Measurements from ENCODE around the gene SIL1.
"Not testable (repeated sequence)": the region's sequence is repeated elsewhere in the genome, so short reads cannot be mapped to it uniquely, and the experiment has no call there.

The SIL1 gene

GRCh38 chr5:139022528-139022927 lies 175.6 kb downstream of the SIL1 start:
- Histone ChIP-seq H3K9me3 (ENCODE audit: control insufficient read depth in 2 of 2, low read length in 2 of 2) (no peaks in the 10 kb centered on the region), H3K36me3 (ENCODE audit: control insufficient read depth in 2 of 2, insufficient read depth in 2 of 2, low read length in 2 of 2) (peaks cover 16 to 35% of the 10 kb centered on the region in 2 donors), H3K4me1 (ENCODE audit: control insufficient read depth, insufficient read depth, low read length) (no peaks in the 10 kb centered on the region), H3K4me3 (ENCODE audit: low read length in 2 of 2) (no peak overlapping the region), H3K27ac (ENCODE audit: low read length) (no peak overlapping the region), H3K9ac (ENCODE audit: low read length in 2 of 2) (no peak overlapping the region), H3K27me3 (ENCODE audit: control insufficient read depth in 1 of 2, insufficient read depth in 2 of 2, low read length in 2 of 2) (no peaks in the 10 kb centered on the region)

GRCh38 chr5:139021346-139021745 lies 176.8 kb downstream of the SIL1 start:
- peaks cover 16 to 35% of the 10 kb centered on the region in 2 donors for H3K36me3 ChIP-seq (ENCODE audit: control insufficient read depth in 2 of 2, insufficient read depth in 2 of 2, low read length in 2 of 2)
- H3K4me3 ChIP-seq (ENCODE audit: low read length in 2 of 2), result no peak overlapping the region
- H3K27me3 ChIP-seq (ENCODE audit: control insufficient read depth in 1 of 2, insufficient read depth in 2 of 2, low read length in 2 of 2), result no peaks in the 10 kb centered on the region
- H3K9ac ChIP-seq (ENCODE audit: low read length in 2 of 2), result no peak overlapping the region
- H3K4me1 ChIP-seq (ENCODE audit: control insufficient read depth, insufficient read depth, low read length), result no peaks in the 10 kb centered on the region
- H3K9me3 ChIP-seq (ENCODE audit: control insufficient read depth in 2 of 2, low read length in 2 of 2), result no peaks in the 10 kb centered on the region
- H3K27ac ChIP-seq (ENCODE audit: low read length), result no peak overlapping the region

- no peak overlapping the region for H3K9ac ChIP-seq (ENCODE audit: low read length in 2 of 2)
- H3K36me3 ChIP-seq (ENCODE audit: control insufficient read depth in 2 of 2, insufficient read depth in 2 of 2, low read length in 2 of 2), result peaks cover 16 to 29% of the 10 kb centered on the region in 2 donors
- no peaks in the 10 kb centered on the region for H3K4me1 ChIP-seq (ENCODE audit: control insufficient read depth, insufficient read depth, low read length)
- no peak overlapping the region for H3K27ac ChIP-seq (ENCODE audit: low read length)
- H3K9me3 ChIP-seq (ENCODE audit: control insufficient read depth in 2 of 2, low read length in 2 of 2), result no peaks in the 10 kb centered on the region
- H3K27me3 ChIP-seq (ENCODE audit: control insufficient read depth in 1 of 2, insufficient read depth in 2 of 2, low read length in 2 of 2), result no peaks in the 10 kb centered on the region
- no peak overlapping the region for H3K4me3 ChIP-seq (ENCODE audit: low read length in 2 of 2)
These were observed 178.3 kb downstream of the SIL1 start for GRCh38 chr5:139019880-139020279.

- H3K4me1 ChIP-seq (ENCODE audit: control insufficient read depth, insufficient read depth, low read length), result no peaks in the 10 kb centered on the region
- H3K36me3 ChIP-seq (ENCODE audit: control insufficient read depth in 2 of 2, insufficient read depth in 2 of 2, low read length in 2 of 2), result peaks cover 16 to 27% of the 10 kb centered on the region in 2 donors
- H3K27me3 ChIP-seq (ENCODE audit: control insufficient read depth in 1 of 2, insufficient read depth in 2 of 2, low read length in 2 of 2), result no peaks in the 10 kb centered on the region
- H3K9me3 ChIP-seq (ENCODE audit: control insufficient read depth in 2 of 2, low read length in 2 of 2), result no peaks in the 10 kb centered on the region
- no peak overlapping the region for H3K27ac ChIP-seq (ENCODE audit: low read length)
- H3K9ac ChIP-seq (ENCODE audit: low read length in 2 of 2), result no peak overlapping the region
- H3K4me3 ChIP-seq (ENCODE audit: low read length in 2 of 2), result no peak overlapping the region
These were observed 179.0 kb downstream of the SIL1 start for GRCh38 chr5:139019211-139019610.

GRCh38 chr5:139017624-139018023 lies 180.5 kb downstream of the SIL1 start:
- H3K4me1 ChIP-seq (ENCODE audit: control insufficient read depth, insufficient read depth, low read length), result no peaks in the 10 kb centered on the region
- no peaks in the 10 kb centered on the region for H3K9me3 ChIP-seq (ENCODE audit: control insufficient read depth in 2 of 2, low read length in 2 of 2)
- no peak overlapping the region for H3K9ac ChIP-seq (ENCODE audit: low read length in 2 of 2)
- H3K27me3 ChIP-seq (ENCODE audit: control insufficient read depth in 1 of 2, insufficient read depth in 2 of 2, low read length in 2 of 2), result no peaks in the 10 kb centered on the region
- H3K36me3 ChIP-seq (ENCODE audit: control insufficient read depth in 2 of 2, insufficient read depth in 2 of 2, low read length in 2 of 2), result peaks cover 15 to 20% of the 10 kb centered on the region in 2 donors
- no peak overlapping the region for H3K4me3 ChIP-seq (ENCODE audit: low read length in 2 of 2)
- H3K27ac ChIP-seq (ENCODE audit: low read length), result no peak overlapping the region

- H3K4me3 ChIP-seq (ENCODE audit: low read length in 2 of 2), result no peak overlapping the region
- peaks cover 15 to 20% of the 10 kb centered on the region in 2 donors for H3K36me3 ChIP-seq (ENCODE audit: control insufficient read depth in 2 of 2, insufficient read depth in 2 of 2, low read length in 2 of 2)
- no peaks in the 10 kb centered on the region for H3K9me3 ChIP-seq (ENCODE audit: control insufficient read depth in 2 of 2, low read length in 2 of 2)
- H3K27ac ChIP-seq (ENCODE audit: low read length), result no peak overlapping the region
- H3K9ac ChIP-seq (ENCODE audit: low read length in 2 of 2), result no peak overlapping the region
- H3K27me3 ChIP-seq (ENCODE audit: control insufficient read depth in 1 of 2, insufficient read depth in 2 of 2, low read length in 2 of 2), result no peaks in the 10 kb centered on the region
- H3K4me1 ChIP-seq (ENCODE audit: control insufficient read depth, insufficient read depth, low read length), result no peaks in the 10 kb centered on the region
These were observed 182.0 kb downstream of the SIL1 start for GRCh38 chr5:139016186-139016585.

GRCh38 chr5:139014726-139015125 lies 183.4 kb downstream of the SIL1 start:
- Histone ChIP-seq H3K36me3 (ENCODE audit: control insufficient read depth in 2 of 2, insufficient read depth in 2 of 2, low read length in 2 of 2) (peaks cover 8 to 12% of the 10 kb centered on the region in 2 donors), H3K9ac (ENCODE audit: low read length in 2 of 2) (no peak overlapping the region), H3K9me3 (ENCODE audit: control insufficient read depth in 2 of 2, low read length in 2 of 2) (no peaks in the 10 kb centered on the region), H3K4me3 (ENCODE audit: low read length in 2 of 2) (no peak overlapping the region), H3K27me3 (ENCODE audit: control insufficient read depth in 1 of 2, insufficient read depth in 2 of 2, low read length in 2 of 2) (no peaks in the 10 kb centered on the region), H3K27ac (ENCODE audit: low read length) (no peak overlapping the region), H3K4me1 (ENCODE audit: control insufficient read depth, insufficient read depth, low read length) (no peaks in the 10 kb centered on the region)

- H3K9me3 ChIP-seq (ENCODE audit: control insufficient read depth in 2 of 2, low read length in 2 of 2), result no peaks in the 10 kb centered on the region
- no peak overlapping the region for H3K4me3 ChIP-seq (ENCODE audit: low read length in 2 of 2)
- no peak overlapping the region for H3K9ac ChIP-seq (ENCODE audit: low read length in 2 of 2)
- H3K27me3 ChIP-seq (ENCODE audit: control insufficient read depth in 1 of 2, insufficient read depth in 2 of 2, low read length in 2 of 2), result no peaks in the 10 kb centered on the region
- H3K36me3 ChIP-seq (ENCODE audit: control insufficient read depth in 2 of 2, insufficient read depth in 2 of 2, low read length in 2 of 2), result peaks cover 0 to 2% of the 10 kb centered on the region in 2 donors
- no peaks in the 10 kb centered on the region for H3K4me1 ChIP-seq (ENCODE audit: control insufficient read depth, insufficient read depth, low read length)
- H3K27ac ChIP-seq (ENCODE audit: low read length), result no peak overlapping the region
These were observed 186.0 kb downstream of the SIL1 start for GRCh38 chr5:139012176-139012575.

GRCh38 chr5:139011156-139011555 lies 187.0 kb downstream of the SIL1 start:
- peak overlapping the region in 1 of 2 donors; percentile 15 for H3K4me3 ChIP-seq (ENCODE audit: low read length in 2 of 2)
- H3K9me3 ChIP-seq (ENCODE audit: control insufficient read depth in 2 of 2, low read length in 2 of 2); H3K36me3 ChIP-seq (ENCODE audit: control insufficient read depth in 2 of 2, insufficient read depth in 2 of 2, low read length in 2 of 2); H3K9ac ChIP-seq (ENCODE audit: low read length in 2 of 2); H3K27me3 ChIP-seq (ENCODE audit: control insufficient read depth in 1 of 2, insufficient read depth in 2 of 2, low read length in 2 of 2); H3K27ac ChIP-seq (ENCODE audit: low read length); H3K4me1 ChIP-seq (ENCODE audit: control insufficient read depth, insufficient read depth, low read length): not testable (repeated sequence)

GRCh38 chr5:139004374-139005307 lies 193.5 kb downstream of the SIL1 start:
- Histone ChIP-seq H3K27me3 (ENCODE audit: control insufficient read depth in 1 of 2, insufficient read depth in 2 of 2, low read length in 2 of 2) (no peaks in the 10 kb centered on the region), H3K9ac (ENCODE audit: low read length in 2 of 2) (no peak overlapping the region), H3K4me1 (ENCODE audit: control insufficient read depth, insufficient read depth, low read length) (no peaks in the 10 kb centered on the region), H3K36me3 (ENCODE audit: control insufficient read depth in 2 of 2, insufficient read depth in 2 of 2, low read length in 2 of 2) (peaks cover 2 to 3% of the 10 kb centered on the region in 2 donors), H3K9me3 (ENCODE audit: control insufficient read depth in 2 of 2, low read length in 2 of 2) (no peaks in the 10 kb centered on the region), H3K27ac (ENCODE audit: low read length) (no peak overlapping the region), H3K4me3 (ENCODE audit: low read length in 2 of 2) (no peak overlapping the region)

- H3K36me3 ChIP-seq (ENCODE audit: control insufficient read depth in 2 of 2, insufficient read depth in 2 of 2, low read length in 2 of 2), result peaks cover 2 to 3% of the 10 kb centered on the region in 2 donors
- H3K9me3 ChIP-seq (ENCODE audit: control insufficient read depth in 2 of 2, low read length in 2 of 2), result no peaks in the 10 kb centered on the region
- H3K4me3 ChIP-seq (ENCODE audit: low read length in 2 of 2), result no peak overlapping the region
- H3K4me1 ChIP-seq (ENCODE audit: control insufficient read depth, insufficient read depth, low read length), result no peaks in the 10 kb centered on the region
- no peak overlapping the region for H3K9ac ChIP-seq (ENCODE audit: low read length in 2 of 2)
- no peak overlapping the region for H3K27ac ChIP-seq (ENCODE audit: low read length)
- H3K27me3 ChIP-seq (ENCODE audit: control insufficient read depth in 1 of 2, insufficient read depth in 2 of 2, low read length in 2 of 2), result no peaks in the 10 kb centered on the region
These were observed 198.5 kb downstream of the SIL1 start for GRCh38 chr5:138999674-139000073.

All from stomach smooth muscle (tissue), 2 donors.